ENCODE measurements around the gene TENT4A.
"Not testable (repeated sequence)": the region's sequence is repeated elsewhere in the genome, so short reads cannot be mapped to it uniquely, and the experiment has no call there.

The TENT4A gene

DNA sequence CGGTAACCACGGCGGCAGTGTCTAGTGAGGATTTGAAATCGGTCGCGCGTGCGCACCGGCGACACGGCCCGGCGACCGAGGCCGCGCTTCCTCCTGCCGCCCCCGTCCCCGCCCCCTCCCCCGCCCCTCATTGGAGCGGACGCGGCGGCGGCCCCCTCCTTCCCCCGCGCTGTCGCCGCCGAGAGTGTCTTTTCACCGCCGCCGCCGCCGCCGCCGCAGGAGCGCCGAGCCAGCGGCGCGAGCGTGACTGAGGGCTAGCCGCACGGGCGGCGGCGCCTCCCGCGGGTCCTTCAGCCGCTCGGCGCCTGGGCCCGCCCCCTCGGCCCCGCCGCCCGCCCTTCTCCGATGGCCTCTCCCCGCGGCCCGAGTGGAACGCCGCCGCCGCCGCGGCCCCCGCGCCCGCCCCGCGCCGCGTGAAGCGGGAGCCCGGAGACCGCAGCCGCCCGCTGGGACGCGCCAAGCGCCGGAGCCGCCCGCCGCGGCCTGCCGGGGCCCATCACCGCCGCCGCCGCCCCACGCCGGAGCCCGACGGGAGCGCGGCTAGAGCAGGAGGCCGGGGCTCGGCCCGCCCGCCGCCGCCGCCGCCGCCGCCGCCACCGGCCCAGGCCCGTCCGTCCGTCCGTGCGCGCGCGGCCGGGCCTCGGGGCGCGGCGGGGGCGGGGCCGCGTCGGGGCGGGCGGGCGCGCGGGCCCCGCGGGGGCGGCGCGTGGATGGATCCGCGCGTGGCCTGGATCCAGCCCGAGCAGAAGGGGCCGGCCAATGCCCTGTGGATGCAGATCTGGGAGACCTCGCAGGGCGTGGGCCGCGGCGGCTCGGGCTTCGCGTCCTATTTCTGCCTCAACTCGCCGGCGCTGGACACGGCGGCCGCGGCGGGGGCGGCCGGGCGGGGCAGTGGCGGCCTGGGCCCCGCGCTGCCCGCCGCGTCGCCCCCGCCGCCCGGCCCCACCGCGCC, at the start of gene TENT4A:
Gene TENT4A (plus strand): TSS at position 159 of the 952 bp plus-strand sequence. CDS start 552 bp downstream, at position 711.
- TF ChIP-seq, protein P1, sequence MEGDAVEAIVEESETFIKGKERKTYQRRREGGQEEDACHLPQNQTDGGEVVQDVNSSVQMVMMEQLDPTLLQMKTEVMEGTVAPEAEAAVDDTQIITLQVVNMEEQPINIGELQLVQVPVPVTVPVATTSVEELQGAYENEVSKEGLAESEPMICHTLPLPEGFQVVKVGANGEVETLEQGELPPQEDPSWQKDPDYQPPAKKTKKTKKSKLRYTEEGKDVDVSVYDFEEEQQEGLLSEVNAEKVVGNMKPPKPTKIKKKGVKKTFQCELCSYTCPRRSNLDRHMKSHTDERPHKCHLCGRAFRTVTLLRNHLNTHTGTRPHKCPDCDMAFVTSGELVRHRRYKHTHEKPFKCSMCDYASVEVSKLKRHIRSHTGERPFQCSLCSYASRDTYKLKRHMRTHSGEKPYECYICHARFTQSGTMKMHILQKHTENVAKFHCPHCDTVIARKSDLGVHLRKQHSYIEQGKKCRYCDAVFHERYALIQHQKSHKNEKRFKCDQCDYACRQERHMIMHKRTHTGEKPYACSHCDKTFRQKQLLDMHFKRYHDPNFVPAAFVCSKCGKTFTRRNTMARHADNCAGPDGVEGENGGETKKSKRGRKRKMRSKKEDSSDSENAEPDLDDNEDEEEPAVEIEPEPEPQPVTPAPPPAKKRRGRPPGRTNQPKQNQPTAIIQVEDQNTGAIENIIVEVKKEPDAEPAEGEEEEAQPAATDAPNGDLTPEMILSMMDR (IDR thresholded peaks at IDR 0.05; ENCODE audit: low read depth, low read length) = no peak
- DNase-seq (ENCODE audit: extremely low read depth, low read depth) = no peak

DNA sequence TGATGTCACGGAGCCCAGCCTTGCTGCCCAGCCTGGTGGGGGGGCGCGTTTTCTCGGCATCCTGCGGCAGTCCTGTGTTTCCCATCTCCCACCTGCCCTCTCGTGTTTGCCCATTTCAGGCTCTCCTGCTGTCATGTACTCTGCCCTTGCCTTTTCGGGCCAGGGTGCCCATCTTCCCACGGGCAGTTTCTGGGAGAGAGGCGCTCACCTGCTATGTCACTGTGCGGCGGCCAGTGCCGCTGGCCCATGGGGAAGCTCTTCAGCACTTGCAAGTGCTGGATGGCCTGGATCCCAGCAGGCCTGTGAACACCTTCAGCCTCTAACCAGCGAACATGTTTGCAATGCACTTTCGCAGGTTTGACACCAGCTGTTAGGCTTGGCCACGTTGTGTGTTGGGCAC, 46.5 kb upstream of the TENT4A start:
- TF ChIP-seq, protein P1 (IDR thresholded peaks at IDR 0.05; ENCODE audit: low read depth, low read length) = no peak
- no peak for DNase-seq (ENCODE audit: extremely low read depth, low read depth)

DNA sequence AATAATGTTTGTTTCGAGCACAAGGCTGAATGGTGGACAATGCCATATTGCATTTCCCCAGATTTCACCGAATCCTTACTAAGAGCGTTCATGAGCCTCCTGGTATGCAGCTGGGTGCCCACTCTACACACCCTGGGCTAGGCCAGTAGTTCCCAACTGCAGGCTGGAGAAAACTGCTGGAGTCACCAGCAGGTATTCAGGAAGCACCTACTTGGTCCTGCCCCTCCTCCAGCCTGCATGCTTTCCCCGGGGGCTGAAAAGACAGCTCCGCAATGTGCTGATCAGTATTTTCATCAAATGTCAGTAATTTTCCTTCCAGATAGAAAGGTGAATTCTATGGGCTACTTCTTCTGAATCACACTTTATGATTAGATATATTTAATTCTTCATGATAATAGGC, 45.6 kb upstream of the TENT4A start:
- no peak for DNase-seq (ENCODE audit: extremely low read depth, low read depth)
- TF ChIP-seq, protein P1 (IDR thresholded peaks at IDR 0.05; ENCODE audit: low read depth, low read length) = no peak

DNA sequence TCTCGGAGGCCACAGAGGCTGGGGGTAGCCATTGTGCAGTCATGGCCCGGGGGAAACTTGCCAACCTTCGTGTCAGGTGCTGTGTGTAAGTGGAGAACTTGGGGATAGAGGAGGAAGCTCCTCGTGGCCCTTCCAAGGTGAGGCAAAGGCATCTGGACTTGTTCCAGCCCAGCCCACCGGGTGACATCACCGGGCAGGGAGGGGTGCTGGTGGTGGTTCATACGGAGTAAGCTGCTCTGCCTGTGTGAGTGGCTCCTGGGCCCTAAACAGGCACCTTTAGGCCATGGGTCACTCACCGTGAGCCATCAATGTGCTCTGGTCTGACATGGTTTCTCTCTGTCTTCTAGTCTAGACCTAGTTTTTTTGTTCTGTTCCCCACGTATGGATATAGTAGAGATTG, 44.5 kb upstream of the TENT4A start:
- not testable (repeated sequence) for DNase-seq (ENCODE audit: extremely low read depth, low read depth)

DNA sequence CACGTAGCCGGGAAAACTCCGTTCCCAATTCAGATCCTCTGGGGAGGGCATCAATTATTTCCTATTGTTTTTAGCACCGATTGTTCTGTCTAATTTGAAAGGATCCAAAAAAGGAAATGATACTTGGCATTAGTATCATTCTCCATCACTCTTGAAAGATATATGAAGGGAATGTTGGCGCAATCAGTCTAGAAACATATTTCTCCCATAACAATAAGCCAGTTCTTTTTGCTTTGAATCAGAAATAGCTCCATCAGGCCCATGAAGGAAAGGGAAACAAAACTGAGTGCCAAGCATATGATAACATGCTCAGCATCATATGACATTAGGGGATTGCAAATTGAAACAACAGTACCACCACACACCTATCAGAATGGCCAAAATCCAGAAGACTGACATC, 40.2 kb upstream of the TENT4A start:
- TF ChIP-seq, protein P1 (IDR thresholded peaks at IDR 0.05; ENCODE audit: low read depth, low read length) = no peak

DNA sequence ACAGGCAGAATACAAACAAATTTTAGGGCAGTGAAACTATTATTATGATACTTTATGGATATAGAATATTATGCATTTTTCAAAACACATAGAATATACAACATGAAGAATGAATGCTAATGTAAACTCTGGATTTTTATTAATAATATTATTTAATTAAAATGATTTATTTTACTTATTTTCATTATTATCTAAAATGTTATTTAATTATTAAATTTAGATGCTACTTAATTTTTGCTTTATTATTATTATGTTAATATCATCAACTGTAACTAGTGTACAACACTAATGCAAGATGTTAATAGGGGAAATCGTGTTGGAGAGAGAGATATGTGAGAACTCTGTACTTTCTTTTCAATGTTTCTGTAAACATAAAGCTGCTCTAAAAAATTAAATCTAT, 39.3 kb upstream of the TENT4A start:
- TF ChIP-seq, protein P1 (IDR thresholded peaks at IDR 0.05; ENCODE audit: low read depth, low read length) = no peak
- no peak for DNase-seq (ENCODE audit: extremely low read depth, low read depth)

More for the DNA sequence above, 40.2 kb upstream of the TENT4A start:
- no peak for DNase-seq (ENCODE audit: extremely low read depth, low read depth)

DNA sequence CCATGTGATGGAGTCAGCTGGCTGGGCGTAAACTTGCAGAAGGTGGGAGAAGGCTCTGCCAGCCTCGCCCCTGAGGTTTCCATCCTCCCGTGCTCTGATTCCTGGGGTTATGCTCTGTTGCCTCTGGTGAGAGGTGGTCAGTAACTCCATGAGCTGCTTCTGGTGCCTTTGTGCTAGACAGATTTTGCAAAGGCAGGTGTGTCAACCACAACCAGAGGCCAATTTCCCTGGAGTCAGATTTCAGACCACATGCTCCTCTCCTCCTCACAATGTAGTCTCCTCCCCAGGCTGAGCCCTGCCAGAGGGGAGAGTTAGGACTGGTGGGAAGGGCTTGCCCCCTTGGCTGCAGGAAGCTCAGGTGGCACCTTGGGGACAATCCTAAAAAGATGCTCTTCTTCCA, 38.8 kb upstream of the TENT4A start:
- TF ChIP-seq, protein P1 (IDR thresholded peaks at IDR 0.05; ENCODE audit: low read depth, low read length) = no peak
- no peak for DNase-seq (ENCODE audit: extremely low read depth, low read depth)

All from AG09319 (cell line).